NT2/D1 (cell line): ENCODE measurements around the gene ITPR2.

Experiments used
- DNase-seq: peaks from one replicate; pipeline ENCODE4 v3.0.0-alpha.2; 2011; ENCODE audit warnings: low read depth, low spot score
- H3K27me3 ChIP-seq: 2 replicates; pipeline ENCODE4 v1.6.0; 2011; ENCODE audit warnings: mild to moderate bottlenecking; ENCODE audit not compliant: insufficient read length, insufficient read depth
- H3K36me3 ChIP-seq: 2 replicates; pipeline ENCODE4 v1.6.1; 2011; ENCODE audit warnings: mild to moderate bottlenecking, low read length, mixed read lengths; ENCODE audit not compliant: insufficient read depth, insufficient read length
- H3K4me1 ChIP-seq: 2 replicates; pipeline ENCODE4 v1.5.1; 2011; ENCODE audit not compliant: insufficient read depth, insufficient read length
- H3K4me3 ChIP-seq: 2 replicates; pipeline ENCODE4 v1.5.1; 2011; ENCODE audit warnings: low read depth; ENCODE audit not compliant: insufficient read length
- H3K9ac ChIP-seq: 2 replicates; pipeline ENCODE4 v1.6.0; 2011; ENCODE audit warnings: low read depth; ENCODE audit not compliant: insufficient read length
- H3K9me3 ChIP-seq: 2 replicates; pipeline ENCODE4 v1.5.1; 2011; ENCODE audit warnings: mild to moderate bottlenecking, low read length; ENCODE audit not compliant: insufficient read depth
- SUZ12 ChIP-seq: IDR thresholded peaks from 2 replicates; pipeline ENCODE4 v1.6.1; 2011; ENCODE audit not compliant: insufficient read length, insufficient read depth; ENCODE audit errors: extremely low read depth
- YY1 ChIP-seq: IDR thresholded peaks from 2 replicates; pipeline ENCODE4 v1.6.1; 2011; ENCODE audit not compliant: insufficient read length, insufficient read depth
- ZNF274 ChIP-seq: IDR thresholded peaks from 2 replicates; pipeline ENCODE4 v1.6.1; 2011; ENCODE audit warnings: mild to moderate bottlenecking, low read depth, low read length

The ITPR2 gene

DNA sequence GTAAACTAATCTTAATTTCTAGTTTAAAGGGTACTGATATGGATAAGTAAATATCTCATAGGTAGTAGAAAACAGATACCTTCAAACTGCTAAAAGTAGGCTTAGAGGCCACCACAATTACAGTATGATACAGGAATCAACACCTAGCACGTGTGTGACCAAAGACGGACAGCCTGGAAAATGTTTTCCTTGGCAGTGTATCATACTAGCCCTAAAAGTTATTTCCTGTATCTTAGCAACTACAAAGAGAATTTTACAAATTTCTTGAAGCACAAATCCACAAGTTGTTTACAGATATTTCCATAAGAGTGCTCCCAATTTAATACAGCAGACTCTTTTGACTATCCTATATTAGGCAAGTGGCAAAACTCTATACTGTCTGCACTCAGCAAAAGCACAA, 106.0 kb downstream of the ITPR2 start:
- TF ChIP-seq YY1 (no peak), ZNF274 (no peak), SUZ12 (no peak)
- Histone ChIP-seq H3K4me3 (no peak overlapping the region), H3K4me1 (no peaks in the 10 kb centered on the region), H3K27me3 (no peaks in the 10 kb centered on the region), H3K36me3 (no peaks in the 10 kb centered on the region), H3K9me3 (peaks cover 4% of the 10 kb centered on the region; the same call in 1 of the 2 replicates), H3K9ac (no peak overlapping the region)
- no peak for DNase-seq

DNA sequence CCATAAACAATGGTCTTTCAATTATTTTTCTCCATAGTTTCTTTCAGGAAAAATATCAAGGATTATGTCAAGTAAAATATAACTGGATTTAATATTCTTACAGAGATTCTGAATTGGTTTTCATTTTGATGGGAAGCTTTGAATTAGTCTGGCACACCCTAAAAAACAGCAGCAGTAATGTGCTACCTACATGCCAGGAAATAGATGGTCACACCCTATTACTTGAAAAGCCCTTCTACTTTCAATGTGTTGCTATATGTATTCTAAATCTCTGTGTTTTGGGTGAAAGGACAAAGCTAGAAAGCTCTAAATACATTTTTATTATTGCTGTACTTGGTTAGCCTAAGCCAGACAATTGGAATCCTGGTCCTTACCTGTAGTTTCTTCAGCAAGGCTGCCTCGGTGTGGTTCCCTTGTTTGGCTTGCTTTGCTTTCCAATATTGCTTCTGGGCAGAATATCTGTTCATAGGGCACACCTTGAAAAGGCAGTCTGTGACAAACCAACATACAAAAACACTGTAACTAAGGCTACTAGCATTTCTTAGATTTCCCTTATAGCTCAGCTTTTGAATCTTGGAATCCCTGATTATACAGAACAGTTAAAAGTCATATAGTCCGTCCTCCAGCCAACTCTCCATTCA, 107.6 kb downstream of the ITPR2 start:
- H3K4me1 ChIP-seq, result no peaks in the 10 kb centered on the region

DNA sequence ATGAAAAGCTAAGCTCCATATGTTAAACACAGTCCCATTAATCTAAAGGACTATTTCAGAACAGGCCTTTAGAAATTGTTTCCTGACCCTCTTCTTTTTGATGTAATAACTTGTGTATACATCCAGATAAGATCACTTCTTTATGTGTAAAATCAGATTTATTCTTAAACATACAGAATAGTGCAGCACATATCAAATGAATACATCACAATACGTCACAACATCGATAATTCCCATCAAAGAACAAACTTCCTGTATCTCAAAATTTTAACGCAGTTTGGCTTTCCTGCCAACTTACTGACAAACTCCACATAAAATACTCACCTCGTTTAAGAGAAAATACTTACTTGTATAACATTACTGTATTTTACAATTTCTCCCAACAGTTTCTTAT, 108.7 kb downstream of the ITPR2 start:
- Histone ChIP-seq H3K9me3 (peaks cover 4% of the 10 kb centered on the region; the same call in 1 of the 2 replicates), H3K4me3 (no peak overlapping the region), H3K36me3 (no peaks in the 10 kb centered on the region), H3K9ac (no peak overlapping the region), H3K4me1 (no peaks in the 10 kb centered on the region), H3K27me3 (no peaks in the 10 kb centered on the region)
- no peak for TF ChIP-seq YY1
- no peak for TF ChIP-seq ZNF274
- TF ChIP-seq SUZ12, result no peak
- no peak for DNase-seq

More for the DNA sequence above, 107.6 kb downstream of the ITPR2 start:
- Histone ChIP-seq H3K4me3 (no peak overlapping the region), H3K9ac (no peak overlapping the region), H3K36me3 (no peaks in the 10 kb centered on the region), H3K27me3 (no peaks in the 10 kb centered on the region), H3K9me3 (peaks cover 4% of the 10 kb centered on the region; the same call in 1 of the 2 replicates)
- no peak for TF ChIP-seq YY1
- no peak for TF ChIP-seq SUZ12
- TF ChIP-seq ZNF274, result no peak
- DNase-seq, result no peak

DNA sequence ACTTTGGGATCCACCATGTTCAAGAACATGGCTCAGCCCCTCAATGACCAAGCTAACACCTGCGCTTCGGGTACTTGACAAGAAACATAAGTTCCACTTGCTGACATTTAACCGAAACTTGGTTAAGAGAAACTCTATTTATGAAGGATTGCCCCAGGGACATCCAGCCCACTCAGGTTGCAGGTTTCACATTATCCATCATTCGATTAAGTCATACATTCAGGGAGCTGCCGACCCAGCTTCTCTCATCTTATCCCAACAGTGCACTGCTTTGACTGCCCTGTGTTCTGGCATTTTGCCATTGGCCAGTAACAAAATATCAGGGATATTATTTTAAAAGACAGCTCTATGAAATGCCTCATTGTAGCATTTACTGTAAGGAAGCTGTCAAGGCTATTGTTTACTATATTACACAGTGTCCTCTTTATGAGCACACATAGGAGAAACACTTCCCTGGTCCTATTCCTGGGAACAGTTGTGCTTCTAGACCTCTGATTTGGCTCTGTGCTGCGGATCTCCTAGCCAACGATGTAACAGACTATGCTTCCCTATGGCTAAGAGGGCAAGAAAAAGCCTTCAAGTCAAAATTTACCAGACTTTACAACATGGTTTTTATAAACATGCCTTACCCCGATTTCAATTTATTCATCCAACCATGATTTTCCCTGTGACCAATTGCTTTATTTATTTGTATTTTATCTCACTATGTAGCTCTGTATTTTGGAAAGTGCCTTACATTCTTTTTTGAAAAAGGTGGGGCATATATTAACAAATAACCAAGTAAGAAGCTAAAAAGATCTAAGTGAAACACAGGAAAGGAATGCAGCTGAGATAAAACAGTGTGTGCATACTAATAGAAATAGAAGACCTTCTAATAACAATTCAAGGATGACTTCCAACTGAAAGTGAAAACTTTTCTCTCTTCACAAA, 109.3 kb downstream of the ITPR2 start:
- DNase-seq, result no peak
- Histone ChIP-seq H3K36me3 (no peaks in the 10 kb centered on the region), H3K9ac (no peak overlapping the region), H3K4me3 (no peak overlapping the region), H3K4me1 (no peaks in the 10 kb centered on the region), H3K9me3 (peaks cover 4% of the 10 kb centered on the region; the same call in 1 of the 2 replicates), H3K27me3 (no peaks in the 10 kb centered on the region)
- TF ChIP-seq ZNF274, result no peak

DNA sequence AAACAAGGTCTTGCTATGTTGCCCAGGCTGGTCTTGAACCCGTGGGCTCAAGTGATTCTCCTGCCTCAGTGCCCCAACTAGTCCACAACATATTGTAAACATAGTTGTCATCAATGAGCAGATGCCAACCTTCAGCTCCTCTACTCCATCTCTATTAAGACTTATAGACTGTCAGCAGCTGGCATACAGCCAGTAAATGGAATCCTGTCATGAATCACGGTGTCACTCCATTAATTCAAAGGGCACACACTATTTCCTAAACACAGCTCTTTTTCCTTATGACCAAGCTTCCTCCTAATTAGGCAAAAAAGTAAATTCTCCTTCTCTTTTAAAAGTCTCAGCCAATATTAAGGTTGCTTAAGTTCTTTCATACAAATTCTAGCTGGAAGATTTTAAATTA, 111.2 kb downstream of the ITPR2 start:
- Histone ChIP-seq H3K9me3 (no peaks in the 10 kb centered on the region), H3K9ac (no peak overlapping the region), H3K36me3 (no peaks in the 10 kb centered on the region), H3K4me3 (no peak overlapping the region), H3K4me1 (no peaks in the 10 kb centered on the region), H3K27me3 (no peaks in the 10 kb centered on the region)
- DNase-seq, result no peak
- TF ChIP-seq YY1 (no peak), SUZ12 (no peak), ZNF274 (no peak)

DNA sequence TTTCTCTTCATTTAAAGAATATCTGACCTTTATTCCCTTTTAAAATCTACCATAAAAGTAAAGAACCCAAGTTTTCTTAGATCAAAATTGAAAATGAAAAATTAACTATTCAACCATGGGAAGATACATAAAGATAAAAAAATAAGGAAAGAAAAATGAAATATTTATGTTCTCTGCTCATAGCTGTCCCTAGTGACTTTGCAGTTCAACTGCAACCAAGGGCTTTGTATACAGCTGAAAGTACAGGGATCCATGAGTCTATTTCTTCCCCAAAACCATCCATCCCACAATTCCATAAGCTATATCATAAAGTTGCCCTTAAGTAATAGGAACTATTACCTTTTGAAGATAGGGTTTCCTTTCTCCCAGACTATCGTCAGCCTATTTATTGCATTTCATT, 113.1 kb downstream of the ITPR2 start:
- DNase-seq, result no peak
- TF ChIP-seq YY1 (no peak), SUZ12 (no peak), ZNF274 (no peak)
- Histone ChIP-seq H3K4me1 (no peaks in the 10 kb centered on the region), H3K9ac (no peak overlapping the region), H3K27me3 (no peaks in the 10 kb centered on the region), H3K9me3 (no peaks in the 10 kb centered on the region), H3K4me3 (no peak overlapping the region), H3K36me3 (no peaks in the 10 kb centered on the region)

DNA sequence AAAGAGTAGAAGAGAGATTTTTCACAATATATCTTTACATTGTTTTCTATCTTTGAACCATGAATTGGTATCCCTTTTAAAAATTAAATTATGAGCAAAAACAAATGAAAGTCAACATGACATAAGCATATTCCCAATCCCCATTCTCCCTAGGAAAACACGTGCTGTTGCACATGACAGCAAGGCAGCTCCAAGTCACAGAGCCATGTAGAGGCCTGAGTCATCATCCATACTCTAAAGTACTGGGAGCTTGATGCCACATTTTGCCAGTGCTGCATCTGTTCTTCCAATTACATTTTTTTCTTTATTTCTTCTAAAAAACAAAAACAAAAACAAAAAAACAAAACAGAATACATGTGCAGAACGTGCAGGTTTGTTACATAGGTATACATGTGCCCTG, 115.2 kb downstream of the ITPR2 start:
- DNase-seq, result no peak
- Histone ChIP-seq H3K36me3 (no peaks in the 10 kb centered on the region), H3K27me3 (no peaks in the 10 kb centered on the region), H3K9ac (no peak overlapping the region), H3K9me3 (no peaks in the 10 kb centered on the region), H3K4me1 (no peaks in the 10 kb centered on the region), H3K4me3 (no peak overlapping the region)
- no peak for TF ChIP-seq YY1
- no peak for TF ChIP-seq ZNF274
- TF ChIP-seq SUZ12, result no peak
